ENCODE results near the gene DMC1. TPM values are rescaled to one million over a fixed set of nuclear protein-coding genes. Genes with fewer than 3 reads are reported as not detected.
A peak's percentile ranks its signal among the peaks of the same experiment; 100 is the strongest.

DMC1 gene
- total and polyA plus RNA-seq, 4 donors: 1.9 to 3.9 (median 3.3) TPM

GRCh38 chr22:38505541-38506117 is 64.4 kb downstream of the DMC1 start:
- WGBS (ENCODE audit: insufficient coverage): 0% methylated on average over 69 of the region's 69 CpGs
- H3K36me3 ChIP-seq (ENCODE audit: control insufficient read depth, insufficient read depth, low read length): peaks cover 6% of the 10 kb centered on the region
- no peaks in the 10 kb centered on the region for H3K27me3 ChIP-seq (ENCODE audit: control insufficient read depth, insufficient read depth, low read length)
- peak overlapping the region; percentile 100 for H3K27ac ChIP-seq (ENCODE audit: low read depth, low read length)
- H3K9me3 ChIP-seq (ENCODE audit: control insufficient read depth, insufficient read depth, low read length): no peaks in the 10 kb centered on the region
- H3K4me3 ChIP-seq (ENCODE audit: low read depth, low read length): peak overlapping the region; percentile 68
- peaks cover 24% of the 10 kb centered on the region for H3K4me1 ChIP-seq (ENCODE audit: control insufficient read depth, insufficient read depth, low read length)
- peak; percentile 38 to 89 (median 63) for DNase-seq (ENCODE audit: low read depth in 4 of 6, low spot score in 6 of 6)

GRCh38 chr22:38504731-38505540 is 65.0 kb downstream of the DMC1 start:
- peaks cover 12% of the 10 kb centered on the region for H3K36me3 ChIP-seq (ENCODE audit: control insufficient read depth, insufficient read depth, low read length)
- H3K27ac ChIP-seq (ENCODE audit: low read depth, low read length): peak overlapping the region; percentile 100
- WGBS (ENCODE audit: insufficient coverage): under 1% methylated on average over 28 of the region's 35 CpGs
- H3K4me1 ChIP-seq (ENCODE audit: control insufficient read depth, insufficient read depth, low read length): peaks cover 24% of the 10 kb centered on the region
- H3K9me3 ChIP-seq (ENCODE audit: control insufficient read depth, insufficient read depth, low read length): no peaks in the 10 kb centered on the region
- no peaks in the 10 kb centered on the region for H3K27me3 ChIP-seq (ENCODE audit: control insufficient read depth, insufficient read depth, low read length)
- peak in 2 of 6 donors; percentile 35 to 46 for DNase-seq (ENCODE audit: low read depth in 4 of 6, low spot score in 6 of 6)
- peak overlapping the region; percentile 68 for H3K4me3 ChIP-seq (ENCODE audit: low read depth, low read length)

GRCh38 chr22:38503021-38503420 is 67.0 kb downstream of the DMC1 start:
- no CpG with 5 or more reads among the region's 4 CpGs for WGBS (ENCODE audit: insufficient coverage)

GRCh38 chr22:38501797-38502672 is 67.9 kb downstream of the DMC1 start:
- Histone ChIP-seq H3K9me3 (ENCODE audit: control insufficient read depth, insufficient read depth, low read length) (no peaks in the 10 kb centered on the region), H3K27ac (ENCODE audit: low read depth, low read length) (no peak overlapping the region), H3K4me3 (ENCODE audit: low read depth, low read length) (no peak overlapping the region), H3K36me3 (ENCODE audit: control insufficient read depth, insufficient read depth, low read length) (peaks cover 39% of the 10 kb centered on the region), H3K4me1 (ENCODE audit: control insufficient read depth, insufficient read depth, low read length) (peaks cover 12% of the 10 kb centered on the region), H3K27me3 (ENCODE audit: control insufficient read depth, insufficient read depth, low read length) (no peaks in the 10 kb centered on the region)
- no peak for DNase-seq (ENCODE audit: low read depth in 4 of 6, low spot score in 6 of 6)
- WGBS (ENCODE audit: insufficient coverage): 72% methylated on average over 3 of the region's 10 CpGs

More at GRCh38 chr22:38503021-38503420, 67.0 kb downstream of the DMC1 start:
- DNase-seq (ENCODE audit: low read depth in 4 of 6, low spot score in 6 of 6): no peak
- Histone ChIP-seq H3K4me1 (ENCODE audit: control insufficient read depth, insufficient read depth, low read length) (peaks cover 18% of the 10 kb centered on the region), H3K36me3 (ENCODE audit: control insufficient read depth, insufficient read depth, low read length) (peaks cover 29% of the 10 kb centered on the region), H3K27ac (ENCODE audit: low read depth, low read length) (no peak overlapping the region), H3K27me3 (ENCODE audit: control insufficient read depth, insufficient read depth, low read length) (no peaks in the 10 kb centered on the region), H3K4me3 (ENCODE audit: low read depth, low read length) (peak overlapping the region; percentile 25), H3K9me3 (ENCODE audit: control insufficient read depth, insufficient read depth, low read length) (no peaks in the 10 kb centered on the region)

- H3K4me1 ChIP-seq (ENCODE audit: control insufficient read depth, insufficient read depth, low read length): peaks cover 6% of the 10 kb centered on the region
- H3K4me3 ChIP-seq (ENCODE audit: low read depth, low read length): no peak overlapping the region
Observed at GRCh38 chr22:38497869-38498268, 72.1 kb downstream of the DMC1 start.

GRCh38 chr22:38494939-38495338 is 75.0 kb downstream of the DMC1 start:
- Histone ChIP-seq H3K4me1 (ENCODE audit: control insufficient read depth, insufficient read depth, low read length) (no peaks in the 10 kb centered on the region), H3K9me3 (ENCODE audit: control insufficient read depth, insufficient read depth, low read length) (no peaks in the 10 kb centered on the region), H3K27ac (ENCODE audit: low read depth, low read length) (no peak overlapping the region)

More at GRCh38 chr22:38497869-38498268, 72.1 kb downstream of the DMC1 start:
- H3K9me3 ChIP-seq (ENCODE audit: control insufficient read depth, insufficient read depth, low read length): no peaks in the 10 kb centered on the region
- H3K27ac ChIP-seq (ENCODE audit: low read depth, low read length): no peak overlapping the region
- no peak for DNase-seq (ENCODE audit: low read depth in 4 of 6, low spot score in 6 of 6)
- no peaks in the 10 kb centered on the region for H3K27me3 ChIP-seq (ENCODE audit: control insufficient read depth, insufficient read depth, low read length)
- H3K36me3 ChIP-seq (ENCODE audit: control insufficient read depth, insufficient read depth, low read length): peaks cover 72% of the 10 kb centered on the region
- no CpG with 5 or more reads among the region's 3 CpGs for WGBS (ENCODE audit: insufficient coverage)

GRCh38 chr22:38494498-38494897 is 75.5 kb downstream of the DMC1 start:
- peaks cover 72% of the 10 kb centered on the region for H3K36me3 ChIP-seq (ENCODE audit: control insufficient read depth, insufficient read depth, low read length)
- no peaks in the 10 kb centered on the region for H3K27me3 ChIP-seq (ENCODE audit: control insufficient read depth, insufficient read depth, low read length)
- 73% methylated on average over 2 of the region's 2 CpGs for WGBS (ENCODE audit: insufficient coverage)
- no peaks in the 10 kb centered on the region for H3K9me3 ChIP-seq (ENCODE audit: control insufficient read depth, insufficient read depth, low read length)
- no peak overlapping the region for H3K27ac ChIP-seq (ENCODE audit: low read depth, low read length)
- DNase-seq (ENCODE audit: low read depth in 4 of 6, low spot score in 6 of 6): no peak
- H3K4me3 ChIP-seq (ENCODE audit: low read depth, low read length): no peak overlapping the region
- no peaks in the 10 kb centered on the region for H3K4me1 ChIP-seq (ENCODE audit: control insufficient read depth, insufficient read depth, low read length)

More at GRCh38 chr22:38494939-38495338, 75.0 kb downstream of the DMC1 start:
- no peak overlapping the region for H3K4me3 ChIP-seq (ENCODE audit: low read depth, low read length)
- DNase-seq (ENCODE audit: low read depth in 4 of 6, low spot score in 6 of 6): no peak
- peaks cover 72% of the 10 kb centered on the region for H3K36me3 ChIP-seq (ENCODE audit: control insufficient read depth, insufficient read depth, low read length)
- H3K27me3 ChIP-seq (ENCODE audit: control insufficient read depth, insufficient read depth, low read length): no peaks in the 10 kb centered on the region
- 91% methylated on average over 11 of the region's 12 CpGs for WGBS (ENCODE audit: insufficient coverage)

GRCh38 chr22:38491707-38492348 is 78.2 kb downstream of the DMC1 start:
- no CpG with 5 or more reads among the region's 5 CpGs for WGBS (ENCODE audit: insufficient coverage)
- Histone ChIP-seq H3K36me3 (ENCODE audit: control insufficient read depth, insufficient read depth, low read length) (peaks cover 65% of the 10 kb centered on the region), H3K4me1 (ENCODE audit: control insufficient read depth, insufficient read depth, low read length) (no peaks in the 10 kb centered on the region), H3K9me3 (ENCODE audit: control insufficient read depth, insufficient read depth, low read length) (no peaks in the 10 kb centered on the region), H3K27ac (ENCODE audit: low read depth, low read length) (no peak overlapping the region), H3K27me3 (ENCODE audit: control insufficient read depth, insufficient read depth, low read length) (no peaks in the 10 kb centered on the region), H3K4me3 (ENCODE audit: low read depth, low read length) (no peak overlapping the region)
- no peak for DNase-seq (ENCODE audit: low read depth in 4 of 6, low spot score in 6 of 6)

- H3K4me1 ChIP-seq (ENCODE audit: control insufficient read depth, insufficient read depth, low read length): no peaks in the 10 kb centered on the region
- H3K9me3 ChIP-seq (ENCODE audit: control insufficient read depth, insufficient read depth, low read length): no peaks in the 10 kb centered on the region
- H3K27me3 ChIP-seq (ENCODE audit: control insufficient read depth, insufficient read depth, low read length): no peaks in the 10 kb centered on the region
- no peak overlapping the region for H3K27ac ChIP-seq (ENCODE audit: low read depth, low read length)
- H3K4me3 ChIP-seq (ENCODE audit: low read depth, low read length): no peak overlapping the region
- DNase-seq (ENCODE audit: low read depth in 4 of 6, low spot score in 6 of 6): peak in 1 of 6 donors; percentile 76
- no CpG with 5 or more reads among the region's 1 CpG for WGBS (ENCODE audit: insufficient coverage)
- peaks cover 64% of the 10 kb centered on the region for H3K36me3 ChIP-seq (ENCODE audit: control insufficient read depth, insufficient read depth, low read length)
Observed at GRCh38 chr22:38490915-38491314, 79.1 kb downstream of the DMC1 start.
